Left lobe of liver (tissue), 1 donor: ENCODE data around the gene MRPS18A. TPM values are rescaled to one million over a fixed set of nuclear protein-coding genes. Genes with fewer than 3 reads are reported as not detected.

Source experiments
- total RNA-seq: library from RNA; stranded (reverse); gene quantifications from one replicate; pipeline ENCODE4 v1.2.1, GENCODE V29; 2021
- donor health status: DM: no; HTN: yes; CAD: no.

Gene MRPS18A
- total RNA-seq, 1 donor from 2014 or later = 26.6 TPM

Other genes with a start within 250 kb of the MRPS18A start
- gene DLK2, start 232.2 kb downstream of the MRPS18A start, total RNA-seq = not detected
- 14.0 TPM for gene TJAP1, start 210.2 kb downstream of the MRPS18A start, total RNA-seq
- 0.40 TPM for gene LRRC73, start 177.4 kb downstream of the MRPS18A start, total RNA-seq
- 67.9 TPM for gene YIPF3, start 170.9 kb downstream of the MRPS18A start, total RNA-seq
- 13.3 TPM for gene POLR1C, start 170.7 kb downstream of the MRPS18A start, total RNA-seq
- gene XPO5, start 111.8 kb downstream of the MRPS18A start, total RNA-seq = 14.6 TPM
- gene POLH, start 111.6 kb downstream of the MRPS18A start, total RNA-seq = 7.2 TPM
- gene GTPBP2, start 58.5 kb downstream of the MRPS18A start, total RNA-seq = 13.7 TPM
- 9.8 TPM for gene MAD2L1BP, start 52.0 kb downstream of the MRPS18A start, total RNA-seq
- gene RSPH9, start 42.8 kb downstream of the MRPS18A start, total RNA-seq = not detected
- 135 TPM for gene VEGFA, start 82.4 kb upstream of the MRPS18A start, total RNA-seq